HG02938 (cell line): ENCODE measurements around the gene KMT5C.
"Not testable (repeated sequence)": the region's sequence is repeated elsewhere in the genome, so short reads cannot be mapped to it uniquely, and the experiment has no call there.

ENCODE experiments used
- ATAC-seq: cut with Tn5 transposase; IDR thresholded peaks from one replicate; pipeline ENCODE4 v1.9.1; 2021; ENCODE audit warnings: mild to moderate bottlenecking, moderate library complexity; ENCODE audit not compliant: unreplicated experiment

The KMT5C gene

GRCh38 chr19:55315956-55316525 lies 23.6 kb upstream of the KMT5C start:
- ATAC-seq = no peak

DNA sequence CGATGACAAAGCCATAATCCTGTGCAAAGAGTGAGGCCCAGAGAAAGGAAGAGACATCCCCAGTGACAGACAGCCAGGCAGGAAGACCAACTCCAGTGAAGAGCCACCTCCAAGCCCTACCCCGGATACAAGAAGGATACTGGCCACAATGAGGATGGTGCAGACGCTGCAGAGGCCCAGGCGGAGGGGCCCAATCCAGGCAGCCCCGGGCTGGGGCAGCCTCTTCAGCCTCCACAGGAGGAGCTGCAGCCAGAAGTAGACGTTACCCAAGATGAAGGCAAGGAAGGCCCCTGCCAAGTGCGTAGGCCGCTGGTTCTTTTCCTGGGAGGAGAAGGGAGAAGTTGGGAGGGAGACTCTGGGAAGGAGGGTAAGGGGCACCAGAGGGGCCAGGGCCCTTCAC lies 23.0 kb upstream of the KMT5C start:
- no peak for ATAC-seq

DNA sequence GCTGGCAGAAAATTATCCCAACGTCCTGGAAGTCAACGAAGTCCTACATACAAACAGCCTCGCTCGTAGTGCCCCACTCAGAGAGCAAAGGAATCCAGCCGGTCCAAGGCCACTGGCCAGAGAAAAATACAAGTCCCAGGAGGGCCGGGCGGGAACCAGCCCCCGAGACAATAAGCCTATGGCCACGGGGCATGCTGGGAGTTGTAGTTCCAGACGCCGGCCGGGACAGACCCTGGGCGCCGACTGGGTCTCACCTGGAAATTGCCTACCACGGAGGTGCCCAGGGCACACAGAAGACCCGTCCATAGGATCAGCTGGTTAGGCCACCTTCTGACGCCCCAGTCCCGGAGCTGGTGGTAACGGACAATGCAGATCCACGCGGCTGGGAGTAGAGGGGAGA lies 19.9 kb upstream of the KMT5C start:
- ATAC-seq = no peak

GRCh38 chr19:55320844-55321419 lies 18.7 kb upstream of the KMT5C start:
- ATAC-seq = no peak

DNA sequence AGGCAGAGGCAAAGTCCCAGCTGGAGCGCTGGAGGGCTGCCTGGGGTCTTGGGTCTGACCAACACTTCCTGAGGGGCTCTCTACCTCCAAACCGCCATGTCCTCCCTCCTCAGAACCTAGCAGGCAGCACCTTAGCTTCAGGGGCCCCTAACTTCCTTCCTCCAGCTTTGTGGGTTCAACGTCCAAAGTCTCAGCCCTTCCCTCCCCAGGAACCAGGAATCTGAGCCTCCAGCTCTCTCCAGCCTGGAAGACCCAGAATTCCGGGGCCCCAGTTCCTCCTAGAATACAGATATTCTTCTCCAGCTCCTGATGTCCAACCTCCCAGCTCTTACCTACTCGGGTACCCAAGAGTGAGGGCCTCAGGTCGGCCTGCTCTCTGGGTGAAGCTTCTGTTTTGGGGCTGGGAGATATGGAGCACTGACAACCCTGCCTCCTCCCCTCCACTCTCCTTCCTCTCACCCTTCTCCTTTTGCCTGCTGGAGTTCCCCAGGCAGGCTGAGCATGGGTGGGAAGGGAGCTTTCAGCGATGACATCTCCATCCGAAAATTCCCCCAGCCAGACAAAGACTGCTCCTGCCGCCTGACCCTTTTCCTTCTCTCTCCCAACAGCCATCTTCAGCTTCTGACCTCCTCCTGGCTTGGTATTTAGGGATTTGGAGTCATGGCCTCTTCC lies 18.1 kb upstream of the KMT5C start:
- ATAC-seq = no peak

DNA sequence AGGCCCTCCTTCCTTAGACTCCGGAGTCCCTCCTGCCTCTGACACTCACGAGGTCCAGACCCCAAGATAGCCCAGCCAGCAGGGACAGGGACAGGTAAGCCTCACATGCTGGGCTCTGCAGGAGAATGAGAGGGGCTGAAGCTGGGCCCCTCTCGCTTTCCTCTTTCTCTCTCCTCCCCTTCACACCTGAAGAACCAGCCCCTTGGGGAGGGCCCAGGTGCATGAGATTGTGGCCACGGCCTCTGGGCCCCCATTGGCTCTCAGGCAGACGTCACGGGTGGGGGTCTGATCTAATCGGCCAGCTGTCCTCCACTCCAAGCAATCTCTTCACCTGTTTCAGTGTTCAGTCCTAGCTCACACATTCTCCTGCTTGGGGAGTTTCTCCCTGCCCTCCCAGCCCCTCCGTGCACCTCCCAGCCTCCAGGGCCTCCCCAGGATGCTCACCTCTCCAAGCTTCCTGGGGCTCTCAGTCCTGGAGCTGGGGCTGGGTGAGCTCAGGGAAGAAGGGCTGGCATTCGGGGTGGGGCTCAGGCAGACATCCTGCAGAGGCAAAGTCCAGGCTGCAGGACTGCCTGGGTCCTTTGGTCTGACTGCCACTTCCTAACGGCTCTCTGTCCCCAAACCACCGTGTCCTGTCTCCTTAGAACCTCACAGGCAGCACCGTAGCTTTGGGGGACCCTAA lies 17.3 kb upstream of the KMT5C start:
- no peak for ATAC-seq

DNA sequence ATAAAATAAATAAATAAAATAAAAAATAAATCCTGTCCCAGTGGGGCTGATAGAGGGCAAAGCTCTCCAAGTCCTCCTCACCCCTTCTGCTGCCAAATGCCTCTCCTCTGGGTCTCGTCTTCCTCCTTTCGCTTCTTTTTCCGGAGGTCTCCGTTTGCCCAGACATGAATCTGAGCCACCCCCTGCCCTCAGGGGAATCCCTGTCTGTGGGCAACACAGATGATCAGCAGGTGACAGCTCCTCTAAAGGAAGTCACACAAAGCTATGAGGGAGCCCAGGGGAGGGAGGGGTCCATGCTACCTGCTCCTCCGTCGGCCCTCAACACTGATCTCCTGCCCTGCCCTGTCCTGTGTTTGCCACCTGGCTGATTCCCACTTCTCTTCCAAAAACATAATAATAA lies 15.0 kb upstream of the KMT5C start:
- ATAC-seq = no peak

GRCh38 chr19:55325172-55325571 lies 14.5 kb upstream of the KMT5C start, which contains the start of gene TMEM150B:
Gene TMEM150B (minus strand): TSS chr19:55325341. CDS start chr19:55321036, 4,305 bp downstream.
- ATAC-seq = no peak

GRCh38 chr19:55328774-55329318 lies 10.8 kb upstream of the KMT5C start:
- not testable (repeated sequence) for ATAC-seq

DNA sequence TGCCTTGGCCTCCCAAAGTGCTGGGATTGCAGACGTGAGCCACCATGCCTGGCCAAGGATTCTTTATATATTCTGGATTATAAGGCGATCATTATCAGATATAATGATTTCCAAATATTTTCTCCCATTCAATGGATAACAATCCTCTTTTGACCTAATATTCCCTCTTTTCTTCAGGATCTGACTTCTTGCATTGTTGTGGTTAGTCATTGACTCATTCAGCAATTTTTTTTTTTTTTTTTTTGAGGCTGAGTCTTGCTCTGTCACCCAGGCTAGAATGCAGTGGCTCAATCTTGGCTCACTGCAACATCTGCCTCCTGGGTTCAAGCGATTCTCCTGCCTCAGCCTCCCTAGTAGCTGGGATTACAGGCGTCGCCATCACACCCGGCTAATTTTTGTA lies 9.9 kb upstream of the KMT5C start:
- ATAC-seq = not testable (repeated sequence)

GRCh38 chr19:55333870-55334269 lies 5.8 kb upstream of the KMT5C start:
- ATAC-seq = no peak

DNA sequence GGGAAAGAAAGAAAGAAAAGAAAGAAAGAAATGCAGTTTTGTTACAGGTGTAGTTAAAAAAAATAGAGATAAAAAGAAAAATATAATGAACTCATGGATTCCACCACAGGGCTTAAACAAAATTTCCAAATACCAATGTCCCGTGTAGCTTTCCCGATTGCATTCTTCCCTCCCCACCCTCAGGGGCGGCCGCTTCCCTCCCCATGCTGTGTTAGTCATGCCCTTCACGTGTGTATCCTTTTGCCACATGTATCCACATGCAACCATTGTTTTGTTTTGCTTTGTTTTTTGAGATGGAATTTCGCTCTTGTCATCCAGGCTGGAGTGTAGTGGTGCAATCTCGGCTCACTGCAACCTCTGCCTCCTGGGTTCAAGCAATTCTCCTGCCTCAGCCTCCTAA lies 3.6 kb upstream of the KMT5C start:
- no peak for ATAC-seq

GRCh38 chr19:55339889-55340783 lies 460 bp downstream of the KMT5C start:
- ATAC-seq = no peak

DNA sequence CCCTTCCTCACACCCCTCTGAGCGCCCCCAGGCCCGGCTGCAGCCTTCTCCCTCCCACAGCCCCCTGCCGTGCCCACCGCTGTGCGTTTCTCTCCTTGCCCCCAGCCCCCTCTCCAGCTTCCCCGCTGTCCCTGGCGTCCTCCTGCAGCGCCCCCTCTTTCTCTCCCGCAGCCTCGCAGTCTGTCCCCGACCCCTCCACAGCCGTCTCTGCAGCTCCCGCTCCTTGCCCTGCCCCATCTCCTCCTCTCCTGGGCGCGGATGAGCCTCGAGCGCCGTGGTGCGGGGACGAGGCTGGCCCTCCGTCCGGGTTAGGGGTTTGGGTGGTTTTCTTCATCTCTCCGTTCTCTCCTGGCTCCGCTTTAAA lies 1.1 kb downstream of the KMT5C start:
- ATAC-seq = no peak

DNA sequence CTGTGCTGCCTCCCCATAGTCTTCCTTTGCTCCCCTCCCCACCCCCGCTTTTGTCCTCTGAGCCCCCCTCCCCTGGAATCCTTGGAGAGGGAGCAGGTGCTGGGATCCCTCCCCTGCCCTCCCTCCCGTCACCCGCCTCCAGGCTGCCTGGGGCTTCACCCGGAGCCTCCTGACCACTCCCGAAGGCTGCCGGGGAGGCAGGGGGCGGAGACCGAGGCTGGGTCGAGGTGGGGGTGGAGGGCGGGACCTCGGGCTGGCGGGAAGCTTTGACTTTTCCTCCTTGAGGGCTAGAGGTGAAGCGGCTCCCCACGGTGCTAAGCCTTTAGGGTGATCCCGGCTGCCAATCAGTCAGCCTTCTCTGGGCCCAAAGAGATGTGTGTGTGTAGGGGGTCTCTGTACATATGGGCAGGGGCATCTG lies 1.5 kb downstream of the KMT5C start:
- ATAC-seq = no peak

- ATAC-seq = no peak
These were observed 2.2 kb downstream of the KMT5C start for GRCh38 chr19:55341595-55342531.

DNA sequence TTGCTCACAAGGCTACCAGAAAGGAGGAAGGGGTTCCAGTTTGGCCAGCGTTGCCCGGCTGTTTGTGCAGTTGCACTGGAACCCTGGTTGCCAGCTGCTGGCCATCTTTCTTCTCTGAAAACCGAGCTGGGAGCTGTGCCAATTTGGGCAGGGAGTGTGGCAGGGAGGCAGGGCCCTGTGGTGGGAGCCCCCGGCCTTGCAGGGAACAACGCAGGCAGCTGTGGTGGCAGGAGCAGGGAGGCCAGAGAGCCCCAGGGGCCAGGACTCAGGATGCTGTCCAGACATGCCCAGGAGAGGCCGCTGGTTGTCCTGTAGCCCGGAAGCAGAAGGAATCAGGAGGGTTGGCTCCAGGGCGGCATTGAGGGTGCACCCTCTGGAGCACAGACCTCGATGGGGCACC lies 4.8 kb downstream of the KMT5C start:
- no peak for ATAC-seq

- no peak for ATAC-seq
These were observed 5.6 kb downstream of the KMT5C start for GRCh38 chr19:55345101-55345817.
